Epidermal melanocyte (primary cell): ENCODE results near the gene F9.

Source experiments
- DNase-seq: peaks from one replicate; pipeline ENCODE4 v3.0.0; 2011; ENCODE audit warnings: low spot score; ENCODE audit not compliant: insufficient read length

Gene F9

GRCh38 chrX:139600105-139600504, 69.6 kb downstream of the F9 start:
- no peak for DNase-seq
